Measurements from ENCODE around the gene ACOT7.

The ACOT7 gene

GRCh38 chr1:6299557-6300165, 93.9 kb downstream of the ACOT7 start:
- in situ Hi-C loops (cut with MboI; ENCODE audit: low sequenced_read_pairs, unreplicated experiment): no loop called here
- no peak for DNase-seq (ENCODE audit: low spot score)
- TF ChIP-seq CTCF (IDR thresholded peaks at IDR 0.05; ENCODE audit: borderline replicate concordance, control extremely low read depth, extremely low read depth, insufficient read depth, missing control alignments): no peak

- no peak for DNase-seq (ENCODE audit: low spot score)
- TF ChIP-seq CTCF (IDR thresholded peaks at IDR 0.05; ENCODE audit: borderline replicate concordance, control extremely low read depth, extremely low read depth, insufficient read depth, missing control alignments): no peak
- in situ Hi-C loops (cut with MboI; ENCODE audit: low sequenced_read_pairs, unreplicated experiment): no loop called here
These were observed 94.6 kb downstream of the ACOT7 start for GRCh38 chr1:6298940-6299465.

- DNase-seq (ENCODE audit: low spot score): no peak
- TF ChIP-seq CTCF (IDR thresholded peaks at IDR 0.05; ENCODE audit: borderline replicate concordance, control extremely low read depth, extremely low read depth, insufficient read depth, missing control alignments): no peak
These were observed 95.0 kb downstream of the ACOT7 start for GRCh38 chr1:6298530-6298929.

GRCh38 chr1:6295910-6296309, 97.7 kb downstream of the ACOT7 start:
- in situ Hi-C loops (cut with MboI; ENCODE audit: low sequenced_read_pairs, unreplicated experiment): no loop called here
- no peak for DNase-seq (ENCODE audit: low spot score)

More at GRCh38 chr1:6298530-6298929, 95.0 kb downstream of the ACOT7 start:
- in situ Hi-C loops (cut with MboI; ENCODE audit: low sequenced_read_pairs, unreplicated experiment): no loop called here

GRCh38 chr1:6294890-6295556, 98.5 kb downstream of the ACOT7 start:
- DNase-seq (ENCODE audit: low spot score): no peak
- TF ChIP-seq CTCF (IDR thresholded peaks at IDR 0.05; ENCODE audit: borderline replicate concordance, control extremely low read depth, extremely low read depth, insufficient read depth, missing control alignments): no peak
- in situ Hi-C loops (cut with MboI; ENCODE audit: low sequenced_read_pairs, unreplicated experiment): no loop called here

More at GRCh38 chr1:6295910-6296309, 97.7 kb downstream of the ACOT7 start:
- no peak for TF ChIP-seq CTCF (IDR thresholded peaks at IDR 0.05; ENCODE audit: borderline replicate concordance, control extremely low read depth, extremely low read depth, insufficient read depth, missing control alignments)

- no peak for TF ChIP-seq CTCF (IDR thresholded peaks at IDR 0.05; ENCODE audit: borderline replicate concordance, control extremely low read depth, extremely low read depth, insufficient read depth, missing control alignments)
- DNase-seq (ENCODE audit: low spot score): no peak
- in situ Hi-C loops (cut with MboI; ENCODE audit: low sequenced_read_pairs, unreplicated experiment): no loop called here
These were observed 99.3 kb downstream of the ACOT7 start for GRCh38 chr1:6294080-6294889.

Measured in GM13976 (cell line).